Bronchial epithelial cell (primary cell): Measurements from ENCODE around the gene KRTAP7-1. TPM values are rescaled to one million over a fixed set of nuclear protein-coding genes. Genes with fewer than 3 reads are reported as not detected.
A peak's percentile ranks its signal among the peaks of the same experiment; 100 is the strongest.

Source experiments
- DNase-seq: peaks from one replicate; pipeline ENCODE4 v3.0.0-alpha.2; 2010; ENCODE audit warnings: low read depth
- FAIRE-seq: peaks from 2 replicates; lab custom pipeline; 2011; peaks lifted over from hg19 to GRCh38; lab: Jason Lieb, UNC
- H3K27me3 ChIP-seq: 2 replicates; pipeline ENCODE4 v1.5.1; 2011; ENCODE audit warnings: low read length; ENCODE audit not compliant: control insufficient read depth, insufficient read depth
- H3K36me3 ChIP-seq: 2 replicates; pipeline ENCODE4 v1.5.1; 2011; ENCODE audit warnings: low read length; ENCODE audit not compliant: control insufficient read depth, insufficient read depth
- H3K4me3 ChIP-seq: 2 replicates; pipeline ENCODE4 v1.5.1; 2011; ENCODE audit warnings: mild to moderate bottlenecking, low read depth, low read length, control low read depth
- CTCF ChIP-seq: IDR thresholded peaks from 2 replicates; pipeline ENCODE4 v1.5.1; 2011; ENCODE audit warnings: mild to moderate bottlenecking, moderate library complexity, low read length, control low read depth, inconsistent platforms; ENCODE audit not compliant: insufficient read depth, severe bottlenecking
- total RNA-seq: library from RNA; depleted of rRNA; stranded (reverse); fragments of >200 nt; gene quantifications from 2 replicates; pipeline ENCODE4 v1.2.1, GENCODE V29; 2014

KRTAP7-1 gene
- total RNA-seq, 1 donor from 2014 or later, result not detected

GRCh38 chr21:30831194-30831765 is 1.7 kb upstream of the KRTAP7-1 start:
- DNase-seq (peak; percentile 7), FAIRE-seq (no peak)
- no peaks in the 10 kb centered on the region for H3K27me3 ChIP-seq
- TF ChIP-seq CTCF, result peak; percentile 16
- no peaks in the 10 kb centered on the region for H3K36me3 ChIP-seq
- H3K4me3 ChIP-seq, result no peak overlapping the region

- no peak overlapping the region for H3K4me3 ChIP-seq
- no peaks in the 10 kb centered on the region for H3K27me3 ChIP-seq
- DNase-seq (no peak), FAIRE-seq (no peak)
- no peaks in the 10 kb centered on the region for H3K36me3 ChIP-seq
- no peak for TF ChIP-seq CTCF
These were observed 10.5 kb downstream of the KRTAP7-1 start for GRCh38 chr21:30818837-30819610.

- no peak for FAIRE-seq
- no peak for TF ChIP-seq CTCF
These were observed 16.4 kb downstream of the KRTAP7-1 start, which contains the start of gene KRTAP8-1 for GRCh38 chr21:30813174-30813573. TSS of gene KRTAP8-1 (minus strand) at chr21:30813274. CDS start at chr21:30813220, 54 bp downstream.

DNA sequence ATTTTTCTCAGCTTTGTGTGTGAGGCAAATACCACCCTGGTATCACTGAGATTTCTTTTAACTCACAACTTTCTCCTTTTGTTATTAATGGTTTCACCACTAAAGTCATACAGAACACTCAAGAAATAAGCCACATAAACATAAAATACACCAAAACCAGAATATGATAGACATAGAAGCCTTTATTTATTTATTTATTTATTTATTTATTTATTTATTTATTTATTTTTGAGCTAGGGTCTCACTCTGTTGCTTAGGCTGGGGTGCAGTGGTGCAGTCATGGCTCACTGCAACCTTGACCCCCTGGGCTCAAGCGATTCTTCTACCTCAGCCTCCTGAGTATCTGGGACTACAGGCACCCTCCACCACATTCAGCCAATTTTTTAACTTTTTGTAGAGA is 29.0 kb downstream of the KRTAP7-1 start:
- no peak for FAIRE-seq
- Histone ChIP-seq H3K27me3 (no peaks in the 10 kb centered on the region), H3K4me3 (no peak overlapping the region), H3K36me3 (no peaks in the 10 kb centered on the region)
- TF ChIP-seq CTCF, result no peak
- no peak for DNase-seq

More at GRCh38 chr21:30813174-30813573, 16.4 kb downstream of the KRTAP7-1 start, which contains the start of gene KRTAP8-1:
- Histone ChIP-seq H3K27me3 (no peaks in the 10 kb centered on the region), H3K36me3 (no peaks in the 10 kb centered on the region), H3K4me3 (no peak within 1 kb of the TSS)
- DNase-seq, result no peak

GRCh38 chr21:30793581-30794314 is 35.8 kb downstream of the KRTAP7-1 start:
- FAIRE-seq (no peak), DNase-seq (no peak)
- TF ChIP-seq CTCF, result no peak
- no peak overlapping the region for H3K4me3 ChIP-seq
- no peaks in the 10 kb centered on the region for H3K27me3 ChIP-seq
- no peaks in the 10 kb centered on the region for H3K36me3 ChIP-seq
